Stimulated activated CD4-positive, alpha-beta T cell treated with anti-CD3 and anti-CD28 coated beads, Interleukin-4, amount 100 ng/mL, for 4 hours (primary cell): ENCODE data around the gene LDHD.
A peak's percentile ranks its signal among the peaks of the same experiment; 100 is the strongest.
"Not testable (repeated sequence)": the region's sequence is repeated elsewhere in the genome, so short reads cannot be mapped to it uniquely, and the experiment has no call there.

Source experiments
- DNase-seq, 2 experiments: peaks; one replicate each; pipeline ENCODE4 v3.0.0-alpha.2; 2020

LDHD gene

DNA sequence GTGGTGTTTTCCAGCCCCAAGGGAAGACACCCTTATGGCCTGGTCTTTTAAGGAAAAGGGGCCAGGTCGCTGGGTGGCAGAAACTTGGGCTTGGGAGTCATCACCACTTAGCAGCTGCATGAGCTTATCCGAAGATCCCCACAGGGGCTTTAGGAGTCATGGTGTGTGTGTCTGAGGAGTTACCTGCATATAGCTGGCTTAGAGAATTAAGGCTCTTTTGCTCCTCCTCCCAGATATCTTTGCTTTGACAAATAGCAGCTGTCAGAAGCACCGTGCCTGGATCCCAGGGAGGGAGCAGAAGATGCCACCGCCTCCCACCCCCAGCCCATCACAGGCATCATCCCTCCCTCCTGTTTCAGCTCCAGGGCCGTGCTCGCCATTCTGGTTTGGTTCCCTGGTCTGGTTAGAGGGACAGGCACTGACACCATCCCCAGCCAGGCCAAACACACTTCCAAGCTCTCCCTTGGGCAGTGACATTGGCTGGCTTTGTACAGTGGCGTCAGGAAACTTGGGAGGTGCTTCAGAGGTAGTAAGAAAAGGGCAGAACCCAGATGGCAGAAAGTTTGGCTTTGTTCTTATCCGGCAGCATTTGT lies 17.4 kb downstream of the LDHD start:
- DNase-seq, result no peak

- DNase-seq, result peak; percentile 57 to 74
These were observed 18.4 kb downstream of the LDHD start for GRCh38 chr16:75097941-75098901.

DNA sequence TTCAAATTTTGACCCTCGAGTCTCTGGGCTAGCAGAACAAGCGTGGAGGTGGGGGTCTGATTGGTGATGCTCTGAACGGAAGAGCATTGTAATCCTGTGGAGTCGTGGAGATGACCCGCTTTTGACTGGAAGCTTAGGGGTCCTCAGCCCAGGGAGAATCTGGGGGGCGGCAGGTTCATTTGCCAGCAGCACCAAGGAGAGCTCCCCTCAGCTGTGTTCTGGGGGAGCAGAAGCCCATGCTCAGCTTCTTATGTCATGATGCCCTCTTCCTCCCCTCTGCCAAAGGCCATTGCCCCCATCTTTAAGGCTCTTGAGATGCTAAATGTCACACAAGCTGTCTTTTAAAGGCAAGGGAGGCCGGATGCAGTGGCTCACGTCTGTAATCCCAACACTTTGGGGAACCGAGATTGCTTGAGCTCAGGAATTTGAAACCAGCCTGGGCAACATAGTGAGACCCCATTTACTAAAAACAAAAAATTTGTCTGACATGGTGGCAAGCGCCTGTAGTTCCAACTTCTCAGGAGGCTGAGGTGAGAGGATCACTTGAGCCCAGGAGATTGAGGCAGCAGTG lies 19.3 kb downstream of the LDHD start:
- no peak for DNase-seq

- no peak for DNase-seq
These were observed 19.9 kb downstream of the LDHD start for GRCh38 chr16:75096656-75097055.

DNA sequence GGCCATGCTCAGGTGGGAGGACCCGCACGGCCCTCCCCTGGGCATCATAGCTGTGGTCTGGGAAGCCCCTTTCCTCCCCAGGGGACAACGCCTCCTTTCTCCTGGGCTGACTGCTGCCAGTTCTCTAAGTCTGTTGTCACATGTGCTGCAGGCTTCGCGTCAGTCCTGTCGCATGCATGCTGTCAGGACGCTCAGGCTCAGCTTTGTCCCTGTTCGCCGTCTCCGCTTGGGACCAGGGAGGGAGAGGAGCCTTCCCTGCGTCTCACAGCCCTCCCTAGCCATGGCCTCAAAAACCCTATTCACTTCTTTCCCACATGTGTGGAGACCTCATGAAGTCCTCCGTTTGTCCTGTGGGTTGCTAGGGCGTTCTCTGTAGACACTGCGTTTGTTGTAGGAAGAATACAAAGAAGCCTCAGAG lies 21.4 kb downstream of the LDHD start:
- DNase-seq, result no peak

GRCh38 chr16:75093598-75094540 lies 22.7 kb downstream of the LDHD start:
- DNase-seq, result no peak

DNA sequence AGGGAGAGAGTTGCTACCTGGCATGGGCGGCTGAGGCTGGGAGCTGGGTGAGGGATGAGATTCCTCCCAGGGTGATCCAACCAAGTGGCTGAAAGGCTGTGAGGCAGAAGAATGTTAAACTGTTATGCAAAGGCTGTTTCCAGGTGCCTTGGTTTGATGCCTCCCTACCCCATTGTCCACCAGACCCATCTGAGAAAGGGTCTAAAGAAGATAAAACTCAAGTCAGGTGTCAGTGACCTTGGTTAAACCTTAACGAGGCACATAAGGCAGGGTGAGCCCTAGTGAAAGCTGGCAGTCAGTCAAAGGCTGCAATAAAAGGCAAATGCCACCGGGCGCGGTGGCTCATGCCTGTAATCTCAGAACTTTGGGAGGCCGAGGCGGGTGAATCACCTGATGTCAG lies 23.8 kb downstream of the LDHD start:
- DNase-seq, result no peak

GRCh38 chr16:75091619-75092018 lies 25.0 kb downstream of the LDHD start:
- DNase-seq, result not testable (repeated sequence)

DNA sequence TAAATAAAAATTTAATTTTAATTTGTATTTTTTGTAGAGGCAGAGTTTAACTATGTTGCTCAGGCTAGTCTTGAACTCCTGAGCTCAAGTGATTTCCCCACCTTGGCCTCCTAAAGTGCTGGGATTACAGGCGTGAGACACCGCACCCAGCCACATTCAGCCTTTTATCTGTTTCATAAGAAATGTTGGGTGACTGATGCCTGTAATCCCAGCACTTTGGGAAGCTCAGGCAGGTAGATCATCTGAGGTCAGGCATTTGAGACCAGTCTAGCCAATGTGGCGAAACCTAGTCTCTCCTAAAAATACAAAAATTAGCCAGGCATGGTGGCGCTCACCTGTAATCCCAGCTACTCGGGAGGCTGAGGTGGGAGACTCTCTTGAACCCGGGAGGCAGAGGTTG lies 25.7 kb downstream of the LDHD start:
- DNase-seq, result not testable (repeated sequence)

DNA sequence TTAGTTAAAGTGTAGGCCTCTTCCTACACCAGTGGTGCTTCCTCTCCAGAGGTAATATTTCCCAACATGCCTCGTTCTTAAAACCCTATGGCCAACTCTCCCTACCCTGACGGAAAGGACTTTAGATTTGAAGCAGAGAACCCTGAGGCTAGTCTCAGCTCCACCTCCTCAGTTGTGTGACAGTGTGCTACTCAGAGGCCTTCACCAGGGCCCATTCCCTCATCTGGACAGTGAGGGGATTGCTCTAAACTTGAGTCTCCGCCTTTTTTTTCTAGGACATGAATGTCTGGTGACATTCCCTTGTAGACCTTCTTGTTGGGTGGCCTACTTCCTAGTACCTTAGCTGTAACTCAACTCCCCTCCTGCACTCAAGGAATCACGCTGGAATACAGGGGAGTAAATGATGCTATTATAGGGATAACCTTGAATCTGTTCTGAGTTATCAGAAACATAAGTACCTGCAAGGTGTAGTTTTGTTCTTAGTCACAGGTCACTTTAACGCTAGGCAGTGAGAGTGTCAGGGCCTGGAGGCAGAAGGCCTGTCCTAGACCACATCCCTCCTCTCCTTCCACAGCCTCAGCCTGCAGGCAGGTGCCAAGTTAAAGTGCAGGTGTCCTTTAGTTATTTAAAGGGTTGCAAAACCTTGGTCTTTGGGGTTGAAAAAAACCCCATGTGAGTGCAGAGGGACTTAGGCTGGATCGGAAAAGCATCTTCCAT lies 26.9 kb downstream of the LDHD start:
- DNase-seq, result no peak

DNA sequence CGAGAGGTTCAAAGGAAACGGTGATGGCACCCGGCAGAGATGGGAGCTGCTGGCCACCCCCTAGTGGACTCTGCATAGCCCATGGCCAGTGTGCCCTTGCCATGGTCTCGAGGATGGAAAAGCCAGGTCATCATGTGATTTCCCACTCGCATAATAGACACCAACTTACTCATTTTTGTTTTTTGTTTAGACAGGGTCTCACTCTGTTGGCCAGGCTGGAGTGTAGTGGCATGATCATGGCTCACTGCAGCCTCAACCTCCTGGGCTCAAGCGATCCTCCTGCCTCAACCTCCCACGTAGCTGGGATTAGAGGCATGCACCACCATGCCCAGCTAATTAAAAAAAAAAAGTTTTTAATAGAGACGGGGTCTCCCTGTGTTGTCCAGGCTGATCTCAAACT lies 27.6 kb downstream of the LDHD start:
- DNase-seq, result no peak

GRCh38 chr16:75088216-75088615 lies 28.4 kb downstream of the LDHD start:
- DNase-seq, result no peak

- no peak for DNase-seq
These were observed 29.1 kb downstream of the LDHD start for GRCh38 chr16:75087375-75087979.

DNA sequence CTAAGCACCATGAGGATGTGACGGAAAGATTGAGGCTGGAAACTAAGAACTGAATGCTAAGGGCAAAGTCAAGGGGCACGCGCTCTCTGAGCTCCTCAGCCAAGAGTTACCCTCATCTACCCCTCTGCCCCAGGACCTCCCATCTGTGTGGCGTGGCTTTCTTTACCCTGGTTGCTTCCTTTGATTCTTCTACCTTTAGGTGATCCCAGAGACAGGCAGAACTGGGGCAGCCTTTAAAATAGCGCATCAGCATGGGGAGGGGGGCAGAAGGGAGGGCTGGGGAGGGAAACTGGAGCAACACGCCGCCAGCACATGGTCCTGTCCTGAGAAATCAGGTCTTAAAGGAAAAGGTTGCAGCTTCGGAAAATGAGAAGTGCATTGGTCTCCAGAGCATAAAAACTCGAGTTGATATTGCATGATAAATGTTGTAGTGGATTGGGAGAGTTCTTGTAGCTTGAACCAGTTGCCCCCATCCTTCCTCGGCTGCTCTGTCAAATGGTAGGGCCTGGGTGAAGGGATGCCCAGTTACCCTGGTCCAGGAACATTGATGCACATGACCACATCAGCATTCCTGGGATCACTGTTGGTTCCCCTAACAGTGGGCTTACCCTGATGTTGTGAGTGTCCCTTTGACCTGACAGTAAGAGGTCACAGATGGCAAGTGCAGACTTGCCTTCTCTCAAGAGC lies 29.7 kb downstream of the LDHD start:
- no peak for DNase-seq

GRCh38 chr16:75086281-75086680 lies 30.3 kb downstream of the LDHD start:
- no peak for DNase-seq

GRCh38 chr16:75085556-75085955 lies 31.0 kb downstream of the LDHD start:
- DNase-seq, result no peak

DNA sequence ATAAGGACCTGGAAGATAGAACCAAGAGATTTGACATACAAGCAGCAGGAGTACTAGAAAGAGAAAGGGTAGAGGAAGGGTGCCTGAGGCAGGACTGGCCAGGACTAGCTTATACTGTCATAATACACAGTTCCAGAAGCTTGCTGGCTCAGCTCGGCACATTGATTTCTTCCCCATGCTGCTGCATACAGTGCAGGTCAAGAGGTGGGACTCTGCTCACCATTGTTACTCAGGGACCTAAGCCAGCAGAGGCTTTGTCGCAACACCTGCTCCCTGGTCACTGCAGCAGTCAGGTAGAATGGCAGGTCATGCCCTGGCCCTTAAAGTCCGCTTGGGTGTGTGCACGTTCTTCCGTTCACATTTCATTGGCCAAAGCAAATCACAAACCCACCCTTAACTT lies 32.8 kb downstream of the LDHD start:
- DNase-seq, result no peak

DNA sequence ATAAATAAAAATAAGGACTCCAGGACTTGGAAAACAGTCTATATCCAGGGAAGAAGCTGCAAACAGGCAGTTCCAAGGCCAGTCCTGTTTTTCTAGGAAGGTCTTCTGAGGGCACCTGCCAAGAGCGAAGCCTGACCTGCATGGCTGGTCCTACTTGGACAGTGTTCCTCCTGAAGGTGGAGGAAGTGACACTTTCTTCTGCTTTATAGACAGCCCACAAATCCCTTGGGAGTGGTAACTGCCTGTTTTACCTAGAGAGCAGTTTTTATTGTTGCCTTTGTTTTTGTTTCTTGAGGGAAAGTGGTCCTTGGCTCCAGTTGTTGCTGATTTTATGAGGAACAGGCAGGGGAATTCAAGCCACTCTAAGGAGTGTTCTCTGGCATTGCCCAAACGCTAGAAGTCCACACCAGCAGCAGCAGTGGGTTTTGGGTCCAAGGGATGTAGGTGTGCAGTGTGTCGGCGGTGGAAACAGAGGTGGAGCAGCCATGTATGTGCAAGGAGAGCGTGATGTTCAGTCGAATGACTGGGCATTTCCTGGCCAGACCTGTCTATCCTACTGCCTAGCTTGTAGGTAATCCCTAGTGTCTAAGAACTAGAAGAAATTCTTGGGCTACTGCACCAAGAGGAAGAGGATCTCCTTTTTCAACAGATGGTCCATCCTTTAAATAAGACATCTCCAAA lies 35.3 kb downstream of the LDHD start:
- no peak for DNase-seq

- no peak for DNase-seq
These were observed 36.2 kb downstream of the LDHD start for GRCh38 chr16:75080205-75081029.
